Parathyroid adenoma (tissue), 2 donors: ENCODE data around the gene KMT5B.
A peak's percentile ranks its signal among the peaks of the same experiment; 100 is the strongest.

Experiments
- H2AFZ ChIP-seq: fragments of 300-600 bp; sonication (generic); one replicate; pipeline ENCODE4 v1.7.0; 2017; ENCODE audit warnings: antibody characterized with exemption, mild to moderate bottlenecking
- H3K27ac ChIP-seq: fragments of 300-600 bp; sonication (generic); one replicate; pipeline ENCODE4 v1.7.0; 2017
- H3K27me3 ChIP-seq: fragments of 300-600 bp; sonication (generic); one replicate; pipeline ENCODE4 v1.7.0; 2017; ENCODE audit warnings: low read length; ENCODE audit not compliant: control insufficient read depth, insufficient read depth
- H3K36me3 ChIP-seq: fragments of 300-600 bp; sonication (generic); one replicate; pipeline ENCODE4 v1.7.0; 2017; ENCODE audit warnings: low read length; ENCODE audit not compliant: control insufficient read depth, insufficient read depth
- H3K4me1 ChIP-seq: fragments of 300-600 bp; sonication (generic); one replicate; pipeline ENCODE4 v1.7.0; 2017; ENCODE audit warnings: control low read depth
- H3K4me2 ChIP-seq: fragments of 300-600 bp; sonication (generic); one replicate; pipeline ENCODE4 v1.7.0; 2017; ENCODE audit warnings: low read length
- H3K4me3 ChIP-seq: fragments of 300-600 bp; sonication (generic); one replicate; pipeline ENCODE4 v1.7.0; 2017; ENCODE audit warnings: low read depth, low read length
- H3K79me2 ChIP-seq: fragments of 300-600 bp; sonication (generic); one replicate; pipeline ENCODE4 v1.7.0; 2017; ENCODE audit warnings: control low read depth
- H3K9ac ChIP-seq: fragments of 300-600 bp; sonication (generic); one replicate; pipeline ENCODE4 v1.7.0; 2017; ENCODE audit warnings: mild to moderate bottlenecking
- H3K9me3 ChIP-seq: fragments of 300-600 bp; sonication (generic); one replicate; pipeline ENCODE4 v1.7.0; 2017; ENCODE audit warnings: low read length; ENCODE audit not compliant: control insufficient read depth
- CTCF ChIP-seq: fragments of 300-600 bp; sonication (generic); IDR thresholded peaks from one replicate; pipeline ENCODE4 v1.7.0; 2017; ENCODE audit warnings: antibody characterized with exemption, mild to moderate bottlenecking
- donor health status: primary hyperparathyroidism.

Gene KMT5B

GRCh38 chr11:68221406-68221805 is 8.3 kb upstream of the KMT5B start:
- Histone ChIP-seq H3K9me3 (no peaks in the 10 kb centered on the region), H3K4me2 (no peak overlapping the region), H3K79me2 (no peaks in the 10 kb centered on the region), H2AFZ (no peak overlapping the region), H3K27me3 (no peaks in the 10 kb centered on the region), H3K4me3 (no peak overlapping the region), H3K36me3 (no peaks in the 10 kb centered on the region), H3K4me1 (no peaks in the 10 kb centered on the region), H3K9ac (no peak overlapping the region), H3K27ac (no peak overlapping the region)
- no peak for TF ChIP-seq CTCF

GRCh38 chr11:68216171-68216938 is 3.3 kb upstream of the KMT5B start:
- Histone ChIP-seq H3K36me3 (no peaks in the 10 kb centered on the region), H3K4me3 (no peak overlapping the region), H3K27me3 (no peaks in the 10 kb centered on the region), H3K27ac (no peak overlapping the region), H3K9ac (no peak overlapping the region), H3K4me1 (peaks cover 2% of the 10 kb centered on the region), H3K9me3 (no peaks in the 10 kb centered on the region), H3K4me2 (no peak overlapping the region), H2AFZ (peak overlapping the region; percentile 66), H3K79me2 (peaks cover 4% of the 10 kb centered on the region)
- TF ChIP-seq CTCF, result no peak

- Histone ChIP-seq H3K79me2 (peaks cover 4% of the 10 kb centered on the region), H3K4me3 (no peak overlapping the region), H3K36me3 (no peaks in the 10 kb centered on the region), H3K4me2 (no peak overlapping the region), H3K27me3 (no peaks in the 10 kb centered on the region), H3K9me3 (no peaks in the 10 kb centered on the region), H3K27ac (no peak overlapping the region), H2AFZ (peak overlapping the region; percentile 66), H3K9ac (no peak overlapping the region), H3K4me1 (peaks cover 2% of the 10 kb centered on the region)
- no peak for TF ChIP-seq CTCF
These were observed 2.6 kb upstream of the KMT5B start for GRCh38 chr11:68215524-68216170.

GRCh38 chr11:68215087-68215445 is 2.0 kb upstream of the KMT5B start:
- Histone ChIP-seq H3K9ac (no peak overlapping the region), H3K27ac (no peak overlapping the region), H3K4me2 (no peak overlapping the region), H3K4me1 (peaks cover 2% of the 10 kb centered on the region), H3K4me3 (no peak overlapping the region), H2AFZ (no peak overlapping the region), H3K36me3 (no peaks in the 10 kb centered on the region), H3K27me3 (no peaks in the 10 kb centered on the region), H3K79me2 (peaks cover 4% of the 10 kb centered on the region), H3K9me3 (no peaks in the 10 kb centered on the region)
- TF ChIP-seq CTCF, result no peak
